GM10248 (cell line): ENCODE results near the gene PGM3.

Experiments
- CTCF ChIA-PET: fragments of 300-600 bp; sonication (Branson Sonifier 250); formaldehyde crosslinking; extraction: SDS; loops from one replicate; lab custom pipeline; 2021; ENCODE audit warnings: antibody characterized with exemption; lab: Yijun Ruan, JAX
- POLR2A ChIA-PET: fragments of 350-650 bp; sonication (Branson Sonifier 250); formaldehyde crosslinking; extraction: SDS; loops from one replicate; lab custom pipeline; 2020; ENCODE audit warnings: antibody characterized with exemption; lab: Yijun Ruan, JAX
- DNase-seq: peaks from one replicate; pipeline ENCODE4 v3.0.0; 2012; ENCODE audit errors: extremely low spot score
- TF ChIP-seq, protein P1 (sequence below): IDR thresholded peaks from 2 replicates; pipeline ENCODE4 v1.5.1; 2012; ENCODE audit warnings: mild to moderate bottlenecking, low read depth; ENCODE audit errors: extremely low read depth, missing control alignments, control extremely low read depth

The PGM3 gene

DNA sequence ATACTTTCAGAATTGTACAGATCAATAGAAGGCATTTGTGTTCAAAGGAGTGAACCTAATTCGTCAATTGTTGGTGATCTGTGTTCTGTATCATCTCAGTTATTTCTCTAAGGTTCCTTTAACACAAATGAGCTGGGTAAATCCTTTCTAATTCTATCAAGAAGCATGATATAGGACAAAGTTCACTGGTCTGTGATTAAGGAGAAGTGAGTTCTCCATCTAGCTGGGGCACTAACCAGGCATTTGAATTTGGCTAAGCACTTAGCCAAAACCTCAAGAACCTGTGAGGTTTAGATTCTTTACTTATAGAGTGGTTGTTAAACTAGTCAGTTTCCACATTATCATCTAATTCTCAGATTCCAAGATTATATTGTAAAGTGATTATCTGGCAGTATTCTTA lies 75.3 kb downstream of the PGM3 start:
- ChIA-PET CTCF (interaction anchor here (0.7 to 3.3 kb wide), 6 partner anchors 9 to 64 kb away, joined by 3 to 9 read pairs (median 4); partner anchors contain the start of genes DOP1A and UBE3D), POLR2A (no interaction called here)
- no peak for DNase-seq
- TF ChIP-seq, protein P1, sequence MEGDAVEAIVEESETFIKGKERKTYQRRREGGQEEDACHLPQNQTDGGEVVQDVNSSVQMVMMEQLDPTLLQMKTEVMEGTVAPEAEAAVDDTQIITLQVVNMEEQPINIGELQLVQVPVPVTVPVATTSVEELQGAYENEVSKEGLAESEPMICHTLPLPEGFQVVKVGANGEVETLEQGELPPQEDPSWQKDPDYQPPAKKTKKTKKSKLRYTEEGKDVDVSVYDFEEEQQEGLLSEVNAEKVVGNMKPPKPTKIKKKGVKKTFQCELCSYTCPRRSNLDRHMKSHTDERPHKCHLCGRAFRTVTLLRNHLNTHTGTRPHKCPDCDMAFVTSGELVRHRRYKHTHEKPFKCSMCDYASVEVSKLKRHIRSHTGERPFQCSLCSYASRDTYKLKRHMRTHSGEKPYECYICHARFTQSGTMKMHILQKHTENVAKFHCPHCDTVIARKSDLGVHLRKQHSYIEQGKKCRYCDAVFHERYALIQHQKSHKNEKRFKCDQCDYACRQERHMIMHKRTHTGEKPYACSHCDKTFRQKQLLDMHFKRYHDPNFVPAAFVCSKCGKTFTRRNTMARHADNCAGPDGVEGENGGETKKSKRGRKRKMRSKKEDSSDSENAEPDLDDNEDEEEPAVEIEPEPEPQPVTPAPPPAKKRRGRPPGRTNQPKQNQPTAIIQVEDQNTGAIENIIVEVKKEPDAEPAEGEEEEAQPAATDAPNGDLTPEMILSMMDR, result no peak
